Transverse colon (tissue), 4 donors: ENCODE data around the gene RAB4B.
"Not testable (repeated sequence)": the region's sequence is repeated elsewhere in the genome, so short reads cannot be mapped to it uniquely, and the experiment has no call there.

Experiments used
- CTCF ChIP-seq, 5 experiments: fragments of 200-600 bp in 3 of 5; fragments of 450-650 bp in 2 of 5; sonication (generic) in 3 of 5; IDR thresholded peaks; 1 replicate in 2 of 5; 2 replicates in 3 of 5; pipeline ENCODE4 v1.5.1; 2016 to 2017; ENCODE audit warnings: antibody characterized with exemption in 5 of 5, inconsistent platforms in 3 of 5, mild to moderate bottlenecking in 2 of 5, moderate library complexity in 1 of 5
- EP300 ChIP-seq: sonication (generic); formaldehyde crosslinking; IDR thresholded peaks from one replicate; pipeline ENCODE4 v1.6.1; 2017; ENCODE audit warnings: antibody characterized with exemption, low read depth
- POLR2A ChIP-seq: fragments of 450-650 bp; IDR thresholded peaks from one replicate; pipeline ENCODE4 v1.6.1; 2016; ENCODE audit warnings: antibody characterized with exemption, mild to moderate bottlenecking, moderate library complexity
- POLR2AphosphoS5 ChIP-seq, 3 donors: sonication (generic); formaldehyde crosslinking; IDR thresholded peaks; one replicate each; pipeline ENCODE4 v1.6.1; 2016; ENCODE audit warnings: antibody characterized with exemption in 3 of 3

DNA sequence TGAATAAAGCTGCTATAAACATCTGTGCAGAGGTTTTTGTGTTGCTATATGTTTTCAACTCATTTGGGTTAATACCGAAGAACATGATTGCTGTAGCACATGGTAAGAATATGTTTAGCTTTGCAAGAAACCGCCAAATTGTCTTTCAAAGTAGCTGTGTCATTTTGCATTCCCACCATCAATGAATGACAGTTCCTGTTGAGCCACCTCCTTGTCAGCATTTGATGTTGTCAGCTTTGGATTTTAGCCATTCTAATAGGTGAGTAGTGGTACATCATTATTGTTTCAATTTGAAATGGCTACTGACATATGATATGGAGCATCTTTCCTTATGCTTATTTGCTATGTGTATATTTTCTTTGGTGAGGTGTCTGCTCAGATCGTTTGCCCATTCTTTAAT lies 64.0 kb downstream of the RAB4B start:
- not testable (repeated sequence) for TF ChIP-seq CTCF (IDR thresholded peaks at IDR 0.05); EP300; POLR2A; POLR2AphosphoS5 (IDR thresholded peaks at IDR 0.05)
